ENCODE data around the gene GALNT9.

GALNT9 gene

GRCh38 chr12:132228476-132229192, 100.8 kb downstream of the GALNT9 start:
- TF ChIP-seq, protein P1, sequence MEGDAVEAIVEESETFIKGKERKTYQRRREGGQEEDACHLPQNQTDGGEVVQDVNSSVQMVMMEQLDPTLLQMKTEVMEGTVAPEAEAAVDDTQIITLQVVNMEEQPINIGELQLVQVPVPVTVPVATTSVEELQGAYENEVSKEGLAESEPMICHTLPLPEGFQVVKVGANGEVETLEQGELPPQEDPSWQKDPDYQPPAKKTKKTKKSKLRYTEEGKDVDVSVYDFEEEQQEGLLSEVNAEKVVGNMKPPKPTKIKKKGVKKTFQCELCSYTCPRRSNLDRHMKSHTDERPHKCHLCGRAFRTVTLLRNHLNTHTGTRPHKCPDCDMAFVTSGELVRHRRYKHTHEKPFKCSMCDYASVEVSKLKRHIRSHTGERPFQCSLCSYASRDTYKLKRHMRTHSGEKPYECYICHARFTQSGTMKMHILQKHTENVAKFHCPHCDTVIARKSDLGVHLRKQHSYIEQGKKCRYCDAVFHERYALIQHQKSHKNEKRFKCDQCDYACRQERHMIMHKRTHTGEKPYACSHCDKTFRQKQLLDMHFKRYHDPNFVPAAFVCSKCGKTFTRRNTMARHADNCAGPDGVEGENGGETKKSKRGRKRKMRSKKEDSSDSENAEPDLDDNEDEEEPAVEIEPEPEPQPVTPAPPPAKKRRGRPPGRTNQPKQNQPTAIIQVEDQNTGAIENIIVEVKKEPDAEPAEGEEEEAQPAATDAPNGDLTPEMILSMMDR (IDR thresholded peaks at IDR 0.05; ENCODE audit: low read depth, low read length), result no peak
- H3K4me3 ChIP-seq (ENCODE audit: low read depth, low read length), result no peak overlapping the region

- TF ChIP-seq, protein P1 (IDR thresholded peaks at IDR 0.05; ENCODE audit: low read depth, low read length), result no peak
Observed at GRCh38 chr12:132227782-132228475, 101.5 kb downstream of the GALNT9 start.

DNA sequence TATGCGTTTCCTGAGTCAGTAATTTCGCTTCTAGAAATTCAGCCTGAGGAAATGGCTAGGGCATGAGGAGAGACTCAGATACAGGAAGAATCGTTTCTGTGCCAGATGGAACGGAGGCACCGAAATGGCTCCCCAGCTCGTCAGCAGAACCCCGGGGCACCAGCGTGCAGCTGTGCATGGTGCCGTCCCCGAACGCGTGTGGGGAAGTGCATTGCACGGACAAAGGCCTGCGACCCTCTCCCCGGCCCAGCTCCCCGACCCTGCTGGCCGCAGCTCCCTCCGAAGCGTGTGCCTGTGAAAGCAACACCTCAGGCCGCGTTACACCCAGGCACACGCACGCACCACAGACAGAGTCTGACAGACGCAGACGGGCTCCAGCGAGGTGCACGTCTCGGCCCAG, 102.3 kb downstream of the GALNT9 start:
- TF ChIP-seq, protein P1 (IDR thresholded peaks at IDR 0.05; ENCODE audit: low read depth, low read length), result no peak

More at GRCh38 chr12:132227782-132228475, 101.5 kb downstream of the GALNT9 start:
- H3K4me3 ChIP-seq (ENCODE audit: low read depth, low read length), result no peak overlapping the region

DNA sequence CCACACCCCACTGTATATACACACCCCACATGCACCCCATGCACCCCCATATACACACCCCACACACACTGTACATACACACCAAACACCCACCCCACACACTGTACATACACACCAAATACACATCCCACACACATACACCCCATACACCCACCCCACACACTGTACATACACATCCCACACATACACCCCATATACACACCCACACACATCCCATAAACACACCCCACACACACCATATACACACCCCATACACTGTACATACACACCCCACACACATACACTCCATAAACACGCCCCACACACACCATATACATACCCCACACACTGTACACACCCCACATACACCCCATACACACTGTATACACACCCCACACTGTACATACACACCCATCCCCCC, 102.8 kb downstream of the GALNT9 start:
- TF ChIP-seq, protein P1 (IDR thresholded peaks at IDR 0.05; ENCODE audit: low read depth, low read length), result no peak
- no peak overlapping the region for H3K4me3 ChIP-seq (ENCODE audit: low read depth, low read length)

More for the DNA sequence above, 102.3 kb downstream of the GALNT9 start:
- H3K4me3 ChIP-seq (ENCODE audit: low read depth, low read length), result no peak overlapping the region

DNA sequence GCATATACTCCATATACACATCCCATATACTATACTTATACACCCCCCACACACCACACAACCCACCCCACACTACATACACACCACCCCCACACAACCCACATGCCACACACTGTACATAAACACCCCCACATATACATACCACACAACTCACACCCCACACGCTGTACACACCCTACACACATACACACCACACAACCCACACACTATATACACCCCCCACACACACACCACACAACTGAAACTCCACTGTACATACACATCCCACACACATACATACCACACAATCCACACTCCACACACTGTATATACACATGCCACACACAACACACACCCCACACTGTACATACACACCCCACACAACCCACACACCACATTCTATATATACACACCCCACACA, 104.2 kb downstream of the GALNT9 start:
- TF ChIP-seq, protein P1 (IDR thresholded peaks at IDR 0.05; ENCODE audit: low read depth, low read length), result no peak
- no peak overlapping the region for H3K4me3 ChIP-seq (ENCODE audit: low read depth, low read length)

DNA sequence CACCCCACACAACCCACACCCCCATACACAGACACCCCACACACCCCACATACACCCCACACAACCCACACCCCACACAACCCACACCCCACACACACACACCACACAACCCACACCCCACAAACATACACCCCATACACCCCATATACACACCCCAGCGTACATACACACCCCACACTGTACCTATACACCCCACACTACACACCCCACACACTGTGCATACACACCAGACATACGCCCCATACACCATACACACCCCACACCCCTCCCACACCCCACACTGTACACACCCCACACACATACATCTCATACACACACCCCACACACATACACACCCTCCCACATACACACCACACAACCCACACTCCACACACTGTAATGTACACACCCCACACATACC, 104.9 kb downstream of the GALNT9 start:
- TF ChIP-seq, protein P1 (IDR thresholded peaks at IDR 0.05; ENCODE audit: low read depth, low read length), result no peak
- H3K4me3 ChIP-seq (ENCODE audit: low read depth, low read length), result no peak overlapping the region

- no peak overlapping the region for H3K4me3 ChIP-seq (ENCODE audit: low read depth, low read length)
- TF ChIP-seq, protein P1 (IDR thresholded peaks at IDR 0.05; ENCODE audit: low read depth, low read length), result no peak
Observed at GRCh38 chr12:132222808-132223173, 106.6 kb downstream of the GALNT9 start.
